ENCODE data around the gene C12orf42.

DNA sequence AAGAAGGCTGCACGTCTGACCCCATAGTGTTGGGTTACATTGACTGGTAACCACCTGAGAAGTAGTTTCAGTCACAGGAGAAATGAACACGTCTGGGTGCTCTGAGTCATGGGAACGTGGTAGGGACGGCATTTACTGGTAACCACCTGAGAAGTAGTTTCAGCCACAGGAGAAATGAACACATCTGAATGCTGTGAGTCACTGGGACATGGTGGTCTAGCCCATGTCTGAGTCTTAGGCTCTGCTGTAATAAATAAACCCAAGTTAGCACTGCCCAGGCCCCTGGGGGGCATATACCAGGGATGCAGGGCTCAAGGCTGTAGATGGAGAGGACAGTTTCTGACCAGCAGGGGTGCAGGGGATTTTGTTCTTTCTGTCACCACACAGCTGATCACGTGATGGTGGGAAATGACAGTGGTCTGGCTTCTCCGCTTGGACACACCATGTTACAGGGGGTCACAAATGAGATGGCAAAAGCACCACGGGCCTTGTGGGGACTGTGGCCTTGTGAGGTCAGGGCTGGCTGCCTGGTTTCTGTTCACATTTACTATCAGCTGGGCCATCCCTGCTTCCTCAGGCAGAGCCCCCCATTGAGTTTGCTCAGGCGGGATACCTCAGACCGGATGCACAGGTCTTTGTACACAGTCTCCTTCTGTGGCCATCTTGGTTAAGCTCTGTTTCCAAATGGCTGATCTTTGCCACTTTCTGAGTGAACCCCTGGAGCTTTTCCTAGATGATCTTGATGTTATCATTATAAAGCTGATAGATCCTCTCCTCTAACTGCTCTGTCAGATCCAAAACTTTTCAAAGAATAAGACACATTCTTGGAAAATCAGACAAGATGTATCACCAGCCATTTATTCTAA is 9.8 kb upstream of the C12orf42 start:
- TF ChIP-seq, protein P1, sequence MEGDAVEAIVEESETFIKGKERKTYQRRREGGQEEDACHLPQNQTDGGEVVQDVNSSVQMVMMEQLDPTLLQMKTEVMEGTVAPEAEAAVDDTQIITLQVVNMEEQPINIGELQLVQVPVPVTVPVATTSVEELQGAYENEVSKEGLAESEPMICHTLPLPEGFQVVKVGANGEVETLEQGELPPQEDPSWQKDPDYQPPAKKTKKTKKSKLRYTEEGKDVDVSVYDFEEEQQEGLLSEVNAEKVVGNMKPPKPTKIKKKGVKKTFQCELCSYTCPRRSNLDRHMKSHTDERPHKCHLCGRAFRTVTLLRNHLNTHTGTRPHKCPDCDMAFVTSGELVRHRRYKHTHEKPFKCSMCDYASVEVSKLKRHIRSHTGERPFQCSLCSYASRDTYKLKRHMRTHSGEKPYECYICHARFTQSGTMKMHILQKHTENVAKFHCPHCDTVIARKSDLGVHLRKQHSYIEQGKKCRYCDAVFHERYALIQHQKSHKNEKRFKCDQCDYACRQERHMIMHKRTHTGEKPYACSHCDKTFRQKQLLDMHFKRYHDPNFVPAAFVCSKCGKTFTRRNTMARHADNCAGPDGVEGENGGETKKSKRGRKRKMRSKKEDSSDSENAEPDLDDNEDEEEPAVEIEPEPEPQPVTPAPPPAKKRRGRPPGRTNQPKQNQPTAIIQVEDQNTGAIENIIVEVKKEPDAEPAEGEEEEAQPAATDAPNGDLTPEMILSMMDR (IDR thresholded peaks at IDR 0.05): no peak
- no peak for TF ChIP-seq POLR2A (IDR thresholded peaks at IDR 0.05)

Measured in body of pancreas (tissue), 4 donors.